Measurements from ENCODE around the gene S100A14. TPM values are rescaled to one million over a fixed set of nuclear protein-coding genes. Genes with fewer than 3 reads are reported as not detected.
A peak's percentile ranks its signal among the peaks of the same experiment; 100 is the strongest.

The S100A14 gene
- total and polyA plus RNA-seq, 4 donors = 1.7 to 4.4 (median 3.3) TPM

- WGBS = 100% methylated on average over 1 of the region's 1 CpG
- H3K27me3 ChIP-seq (ENCODE audit: control insufficient read depth in 4 of 4, insufficient read depth in 4 of 4, low read length in 3 of 4) = no peaks in the 10 kb centered on the region
- no peaks in the 10 kb centered on the region for H3K9me3 ChIP-seq (ENCODE audit: control insufficient read depth in 4 of 4, low read length in 3 of 4)
- peaks cover 0 to 19% (median 10%) of the 10 kb centered on the region in 4 donors for H3K4me1 ChIP-seq (ENCODE audit: control insufficient read depth in 4 of 4, insufficient read depth in 4 of 4, low read length in 3 of 4)
- H3K27ac ChIP-seq (ENCODE audit: low read depth in 1 of 2, low read length in 2 of 2) = no peak overlapping the region
- DNase-seq (ENCODE audit: low spot score) = no peak
- no peaks in the 10 kb centered on the region for H3K36me3 ChIP-seq (ENCODE audit: control insufficient read depth in 4 of 4, insufficient read depth in 3 of 4, low read depth in 1 of 4, low read length in 3 of 4)
- no peak for TF ChIP-seq EGR1 (IDR thresholded peaks at IDR 0.05; ENCODE audit: low read depth in 2 of 2)
- no peak overlapping the region for H3K4me3 ChIP-seq (ENCODE audit: low read depth in 1 of 3, low read length in 3 of 3)
- no peak overlapping the region for H3K9ac ChIP-seq (ENCODE audit: low read depth in 1 of 2, low read length in 2 of 2)
These were observed 35.6 kb upstream of the S100A14 start for GRCh38 chr1:153651771-153652170.

- Histone ChIP-seq H3K9ac (ENCODE audit: low read depth in 1 of 2, low read length in 2 of 2) (no peak overlapping the region), H3K27me3 (ENCODE audit: control insufficient read depth in 4 of 4, insufficient read depth in 4 of 4, low read length in 3 of 4) (no peaks in the 10 kb centered on the region), H3K9me3 (ENCODE audit: control insufficient read depth in 4 of 4, low read length in 3 of 4) (no peaks in the 10 kb centered on the region), H3K4me1 (ENCODE audit: control insufficient read depth in 4 of 4, insufficient read depth in 4 of 4, low read length in 3 of 4) (peaks cover 0 to 19% (median 10%) of the 10 kb centered on the region in 4 donors), H3K36me3 (ENCODE audit: control insufficient read depth in 4 of 4, insufficient read depth in 3 of 4, low read depth in 1 of 4, low read length in 3 of 4) (peaks cover 7 to 15% (median 13%) of the 10 kb centered on the region in 4 donors), H3K4me3 (ENCODE audit: low read depth in 1 of 3, low read length in 3 of 3) (no peak overlapping the region), H3K27ac (ENCODE audit: low read depth in 1 of 2, low read length in 2 of 2) (peak overlapping the region in 1 of 2 donors; percentile 18)
- DNase-seq (ENCODE audit: low spot score) = no peak
- no peak for TF ChIP-seq TAF1 (conservative IDR thresholded peaks at IDR 0.05)
- TF ChIP-seq ZBTB33 (IDR thresholded peaks at IDR 0.05) = no peak
- TF ChIP-seq JUND (IDR thresholded peaks at IDR 0.05) = no peak
- TF ChIP-seq REST (IDR thresholded peaks at IDR 0.05) = no peak
- no peak for TF ChIP-seq CTCF (IDR thresholded peaks at IDR 0.05; ENCODE audit: low read depth, low read length, missing input control)
- TF ChIP-seq FOXA1 (IDR thresholded peaks at IDR 0.05) = no peak
- TF ChIP-seq GABPA (IDR thresholded peaks at IDR 0.05 in 1 of 2, conservative IDR thresholded peaks at IDR 0.05 in 1 of 2) = peak in 1 of 2 donors; percentile 34
- TF ChIP-seq MAX (IDR thresholded peaks at IDR 0.05) = peak; percentile 68
- TF ChIP-seq FOXA2 (IDR thresholded peaks at IDR 0.05) = peak; percentile 89
- TF ChIP-seq RXRA (IDR thresholded peaks at IDR 0.05) = peak; percentile 35 to 36
- peak in 1 of 2 donors; percentile 18 for TF ChIP-seq RAD21 (IDR thresholded peaks at IDR 0.05)
- no peak for TF ChIP-seq YY1 (IDR thresholded peaks at IDR 0.05)
- peak in 1 of 2 donors; percentile 26 for TF ChIP-seq HNF4A (conservative IDR thresholded peaks at IDR 0.05)
- 47% methylated on average over 2 of the region's 2 CpGs for WGBS
These were observed 33.7 kb upstream of the S100A14 start for GRCh38 chr1:153649863-153650235.
